GM18951 (cell line): ENCODE data around the gene DNLZ.

Source experiments
- POLR2A ChIP-seq: IDR thresholded peaks from 4 replicates; pipeline ENCODE4 v1.6.1; 2011; ENCODE audit warnings: mild to moderate bottlenecking; ENCODE audit not compliant: insufficient read length, insufficient read depth; ENCODE audit errors: extremely low read depth
- in situ Hi-C: fragments of 300-500 bp; cut with MboI; formaldehyde crosslinking; loops from one replicate; pipeline ENCODE4 v1.12.0; 2022; ENCODE audit warnings: low sequenced_read_pairs, mixed read lengths, inconsistent platforms; ENCODE audit not compliant: unreplicated experiment

The DNLZ gene

GRCh38 chr9:136345281-136346156 lies 18.0 kb downstream of the DNLZ start:
- in situ Hi-C loops = no loop called here
- TF ChIP-seq POLR2A = no peak

DNA sequence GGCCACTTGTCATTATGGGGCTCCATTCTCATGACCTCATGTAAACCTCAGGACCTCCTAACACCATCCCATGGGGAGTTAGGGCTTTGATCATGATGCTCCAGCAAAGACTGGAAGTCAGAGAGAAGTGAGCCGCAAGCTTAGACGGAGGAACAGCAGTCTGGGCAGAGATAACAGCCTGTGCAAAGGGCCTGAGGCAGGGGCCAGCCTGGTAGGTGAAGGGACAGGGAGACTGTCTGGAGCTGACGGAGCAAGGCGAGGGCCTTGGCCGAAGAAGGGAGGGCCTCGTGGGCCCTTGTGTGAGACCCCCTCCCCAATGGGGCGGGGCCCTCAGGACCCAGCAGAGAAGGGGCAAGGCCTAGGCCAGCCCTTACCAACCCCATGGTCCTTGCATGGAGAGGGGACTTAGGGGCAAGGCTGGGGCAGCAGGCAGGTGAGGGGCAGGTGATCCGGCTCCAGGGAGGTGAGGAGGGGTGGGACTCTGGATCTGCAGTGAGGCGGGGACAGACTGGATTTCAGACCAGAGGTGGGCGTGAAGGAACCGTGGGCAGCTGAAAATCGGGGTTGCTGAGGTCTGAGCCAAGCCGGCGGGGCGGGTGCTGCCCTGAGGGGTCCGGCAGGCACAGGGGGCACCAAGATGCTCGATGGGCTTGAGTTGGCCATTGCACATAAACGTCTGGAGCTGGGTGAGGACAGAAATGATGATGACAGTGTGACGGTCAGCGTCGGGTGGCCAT lies 18.8 kb downstream of the DNLZ start:
- in situ Hi-C loops = no loop called here
- no peak for TF ChIP-seq POLR2A

DNA sequence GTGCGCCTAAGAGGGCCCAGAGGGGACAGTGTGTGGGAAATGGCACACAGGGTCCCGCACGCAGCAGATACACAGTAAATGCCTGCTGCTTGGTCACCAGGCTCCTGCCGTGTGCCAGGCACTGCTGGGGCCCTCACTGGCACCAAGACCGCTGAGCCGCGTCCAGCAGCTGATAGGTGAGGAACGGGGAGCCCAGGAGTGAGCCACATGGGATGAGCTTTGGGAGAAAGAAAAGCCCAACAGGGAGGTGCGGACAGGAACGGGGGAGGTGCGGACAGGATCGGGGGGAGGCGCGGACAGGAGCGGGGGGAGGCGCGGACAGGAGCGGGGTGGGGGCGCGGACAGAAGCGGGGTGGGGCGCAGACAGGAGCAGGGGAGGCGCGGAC lies 19.7 kb downstream of the DNLZ start:
- in situ Hi-C loops = no loop called here
- no peak for TF ChIP-seq POLR2A

GRCh38 chr9:136343121-136343883 lies 20.2 kb downstream of the DNLZ start:
- TF ChIP-seq POLR2A = no peak
- in situ Hi-C loops = no loop called here

DNA sequence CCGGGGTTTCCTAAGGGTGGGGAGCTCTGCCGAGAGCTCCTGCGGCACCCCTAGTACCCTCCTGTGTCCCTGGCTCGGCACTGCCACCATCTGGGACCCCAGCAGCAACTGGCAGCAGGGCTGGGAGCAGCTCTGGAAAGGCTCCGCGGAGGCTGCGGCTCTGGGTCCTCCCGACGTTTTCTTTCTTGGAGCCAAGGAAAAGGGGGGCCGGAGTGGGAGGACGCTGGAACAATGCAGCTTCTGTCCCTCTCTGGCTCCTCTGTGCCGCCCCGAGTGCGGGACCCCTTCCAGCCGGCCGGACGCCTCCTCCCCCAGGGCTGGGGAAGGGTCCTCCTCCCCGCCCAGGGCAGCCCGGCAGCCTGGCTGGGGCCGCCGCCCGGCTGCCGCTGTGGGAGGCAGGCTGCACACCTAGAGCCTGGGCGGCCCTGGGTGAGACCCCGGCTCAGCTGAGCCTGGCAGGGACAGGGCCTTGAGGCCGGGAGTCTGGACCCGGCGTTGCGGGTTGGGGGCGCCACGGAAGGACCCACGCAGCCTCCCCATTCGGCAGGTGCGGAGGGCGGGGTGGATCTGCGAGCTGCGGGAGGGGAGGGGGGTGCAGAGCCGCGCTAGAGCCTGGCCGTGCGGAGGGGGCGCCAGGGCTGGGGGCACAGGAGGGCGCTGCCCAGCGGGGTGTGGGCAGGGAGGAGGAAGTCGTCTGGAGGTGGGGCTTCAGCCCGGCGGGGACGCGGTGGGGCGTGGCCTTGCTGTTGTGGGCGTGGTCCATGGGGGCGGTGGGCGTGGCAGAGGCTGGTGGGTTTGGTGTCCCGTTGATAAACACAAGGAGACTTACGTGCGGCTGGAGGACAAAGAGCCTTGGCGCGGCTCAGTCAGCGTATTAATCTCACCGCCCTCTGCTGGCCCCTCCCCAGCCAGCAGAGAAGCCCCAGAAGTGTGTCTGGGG lies 21.1 kb downstream of the DNLZ start:
- no peak for TF ChIP-seq POLR2A
- in situ Hi-C loops = no loop called here

- in situ Hi-C loops = no loop called here
- TF ChIP-seq POLR2A = no peak
Measured at GRCh38 chr9:136341769-136342168, 21.8 kb downstream of the DNLZ start.

DNA sequence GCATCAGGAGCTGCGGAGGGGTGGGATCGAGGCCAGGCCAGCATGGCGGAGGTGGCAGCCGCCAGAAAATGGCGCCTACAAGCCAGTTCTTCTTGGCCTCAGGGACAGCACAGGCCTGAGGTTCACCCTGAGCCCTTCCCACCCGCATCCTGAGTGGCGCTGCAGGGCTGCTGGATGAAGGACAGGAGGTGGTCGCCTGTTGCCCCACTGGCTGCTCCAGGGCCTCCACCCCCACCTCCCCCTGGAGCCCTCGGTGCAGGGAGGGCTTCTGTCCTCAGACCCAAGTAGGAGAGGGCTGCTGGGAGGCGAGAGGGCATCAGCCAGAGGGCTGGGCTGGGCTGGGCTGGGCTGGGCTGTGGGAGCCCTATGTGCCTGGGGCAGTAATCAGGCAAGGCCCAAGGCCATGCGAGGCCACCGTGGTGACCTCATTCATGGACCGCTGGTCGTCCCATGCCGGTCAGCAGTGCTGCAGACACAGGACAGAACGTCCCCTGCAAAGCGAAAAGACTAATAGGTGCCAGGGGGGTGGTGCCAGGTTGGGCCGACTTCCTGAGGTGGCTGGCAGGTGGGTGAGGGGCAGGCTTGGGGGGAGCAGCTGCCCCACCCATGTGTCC lies 22.4 kb downstream of the DNLZ start:
- in situ Hi-C loops = no loop called here
- TF ChIP-seq POLR2A = no peak

GRCh38 chr9:136340356-136341041 lies 23.0 kb downstream of the DNLZ start:
- in situ Hi-C loops = no loop called here
- TF ChIP-seq POLR2A = no peak

- no peak for TF ChIP-seq POLR2A
- in situ Hi-C loops = no loop called here
Measured at GRCh38 chr9:136339958-136340310, 23.6 kb downstream of the DNLZ start.

DNA sequence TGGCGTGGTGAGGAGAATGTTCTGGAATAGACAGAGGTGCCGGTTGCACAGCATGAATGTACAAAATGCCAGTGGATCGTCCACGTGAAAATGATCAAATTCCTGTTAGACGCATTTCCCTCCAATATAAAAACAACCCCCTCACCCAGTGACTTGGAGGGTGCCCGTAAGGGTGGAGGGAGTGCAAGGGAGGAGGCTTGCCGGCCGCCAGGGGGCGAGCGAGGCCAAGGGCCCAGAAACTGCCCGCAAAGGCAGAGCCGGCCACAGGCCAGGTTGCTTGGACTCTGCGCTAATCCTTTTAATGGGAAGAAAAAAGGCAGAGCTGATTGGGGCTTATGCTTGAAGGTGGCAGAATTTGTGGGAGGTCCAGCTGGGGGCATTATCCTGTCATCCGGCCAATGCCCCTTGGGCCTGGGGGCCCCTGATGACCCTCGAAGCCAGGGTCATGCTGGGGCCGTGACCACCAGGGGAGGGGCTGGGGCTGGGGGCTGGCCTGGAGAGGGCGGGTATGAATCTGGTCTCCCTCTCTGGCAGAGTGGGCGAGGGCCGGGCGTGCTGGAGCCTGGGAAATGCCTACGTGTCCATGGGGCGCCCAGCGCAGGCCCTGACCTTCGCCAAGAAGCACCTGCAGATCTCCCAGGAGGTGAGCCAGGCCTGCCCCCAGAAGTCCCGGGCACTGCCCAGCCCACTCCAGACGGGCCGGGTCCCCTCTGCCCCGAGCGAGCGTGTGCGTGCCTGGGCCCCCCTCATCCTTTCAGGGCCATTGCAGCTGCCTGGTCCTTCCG lies 24.2 kb downstream of the DNLZ start:
- no peak for TF ChIP-seq POLR2A
- in situ Hi-C loops = no loop called here

DNA sequence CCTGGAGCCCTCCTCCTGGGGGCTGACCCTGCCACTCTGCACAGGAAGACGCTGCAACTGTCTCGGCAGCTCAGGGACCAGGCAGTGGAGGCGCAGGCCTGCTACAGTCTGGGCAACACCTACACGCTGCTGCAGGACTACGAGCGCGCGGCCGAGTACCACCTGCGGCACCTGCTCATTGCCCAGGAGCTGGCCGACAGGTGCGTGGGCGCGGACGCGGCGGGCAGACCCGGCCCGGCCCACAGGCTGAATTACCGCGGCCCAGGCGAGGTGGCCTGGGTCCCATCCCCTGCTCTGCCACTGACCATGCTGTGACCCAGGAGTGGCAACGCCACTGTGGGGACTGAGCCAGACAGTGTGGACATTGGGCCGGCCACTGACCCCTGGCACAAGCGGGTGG lies 25.0 kb downstream of the DNLZ start:
- no peak for TF ChIP-seq POLR2A
- in situ Hi-C loops = no loop called here
